ENCODE data around the gene SPRING1. TPM values are rescaled to one million over a fixed set of nuclear protein-coding genes. Genes with fewer than 3 reads are reported as not detected.

The SPRING1 gene
- total and polyA plus RNA-seq, 9 donors = 9.0 to 20.5 (median 13.5) TPM

Other genes starting within 250 kb of the SPRING1 start
- gene MAP1LC3B2, start 178.7 kb downstream of the SPRING1 start, total RNA-seq = 0.71 TPM
- gene MAP1LC3B2, start 178.7 kb downstream of the SPRING1 start, polyA plus RNA-seq (ENCODE audit: insufficient read depth in 1 of 8, insufficient read length in 8 of 8, low replicate concordance in 1 of 8) = 1 to 10 TPM; 4.0 to 9.2 (median 5.4) TPM
- 1.3 TPM for gene RNFT2, start 246 bp upstream of the SPRING1 start, total RNA-seq
- gene RNFT2, start 246 bp upstream of the SPRING1 start, polyA plus RNA-seq (ENCODE audit: insufficient read depth in 1 of 8, insufficient read length in 8 of 8, low replicate concordance in 1 of 8) = 1 to 10 TPM in 7 of 8 donors, under 1 TPM in 1; 0.88 to 2.1 (median 1.5) TPM
- 0.13 TPM for gene HRK, start 143.4 kb upstream of the SPRING1 start, total RNA-seq
- under 1 TPM; 0.19 to 0.64 (median 0.30) TPM for gene HRK, start 143.4 kb upstream of the SPRING1 start, polyA plus RNA-seq (ENCODE audit: insufficient read depth in 1 of 8, insufficient read length in 8 of 8, low replicate concordance in 1 of 8)
- 13.2 TPM for gene FBXW8, start 172.9 kb upstream of the SPRING1 start, total RNA-seq
- gene FBXW8, start 172.9 kb upstream of the SPRING1 start, polyA plus RNA-seq (ENCODE audit: insufficient read depth in 1 of 8, insufficient read length in 8 of 8, low replicate concordance in 1 of 8) = 10 to 100 TPM; 11.1 to 20.3 (median 15.3) TPM

Measured in muscle of leg (tissue), 9 donors.